Panc1 (cell line): Measurements from ENCODE around the gene LY6G6F. TPM values are rescaled to one million over a fixed set of nuclear protein-coding genes. Genes with fewer than 3 reads are reported as not detected.

Experiments
- ATAC-seq: fragments of 200-7000 bp; cut with Tn5 transposase; 2 replicates; pipeline ENCODE4 v1.9.1; 2020; ENCODE audit warnings: mild to moderate bottlenecking, moderate library complexity
- BruUV-seq: library from RNA; stranded (reverse); fragments of 400-500 nt; replicated peaks from 2 replicates; lab custom pipeline; 2021; lab: Mats Ljungman, UMichigan
- CTCF ChIA-PET: fragments of 300-600 bp; sonication (Branson Sonifier 250); formaldehyde crosslinking; loops from one replicate; lab custom pipeline; 2022; ENCODE audit warnings: antibody characterized with exemption; lab: Charles Lee
- POLR2A ChIA-PET: fragments of 300-600 bp; sonication (Branson Sonifier 250); formaldehyde crosslinking; loops from one replicate; lab custom pipeline; 2022; ENCODE audit warnings: antibody characterized with exemption; lab: Charles Lee
- DNase-seq: peaks from one replicate; pipeline ENCODE4 v3.0.0-alpha.2; 2010; ENCODE audit warnings: low read depth, low spot score
- H3K27ac ChIP-seq: 2 replicates; pipeline ENCODE4 v1.5.1; 2011; ENCODE audit warnings: mild to moderate bottlenecking, low read length, inconsistent platforms
- H3K27me3 ChIP-seq: fragments of 200-500 bp; sonication (Bioruptor generic); 2 replicates; pipeline ENCODE4 v1.6.0; 2014; ENCODE audit warnings: low read length, inconsistent platforms; ENCODE audit not compliant: control insufficient read depth, insufficient read depth
- H3K36me3 ChIP-seq: fragments of 200-500 bp; sonication (Bioruptor generic); 2 replicates; pipeline ENCODE4 v1.5.1; 2014; ENCODE audit warnings: inconsistent platforms, mild to moderate bottlenecking, low read length, moderate library complexity; ENCODE audit not compliant: control insufficient read depth, insufficient read depth
- H3K4me1 ChIP-seq: 2 replicates; pipeline ENCODE4 v1.5.1; 2011; ENCODE audit warnings: inconsistent platforms, mild to moderate bottlenecking, low read length, moderate library complexity; ENCODE audit not compliant: control insufficient read depth, insufficient read depth
- H3K4me3 ChIP-seq, 2 experiments: 2 replicates each; pipeline ENCODE4 v1.5.1; 2011 to 2012; ENCODE audit warnings: low read depth in 2 of 2, low read length in 2 of 2, mild to moderate bottlenecking in 2 of 2, inconsistent platforms in 1 of 2, moderate library complexity in 1 of 2
- H3K9me3 ChIP-seq: fragments of 200-500 bp; sonication (Bioruptor generic); 2 replicates; pipeline ENCODE4 v1.5.1; 2014; ENCODE audit warnings: low read depth, mild to moderate bottlenecking, inconsistent platforms, low read length, moderate library complexity; ENCODE audit not compliant: control insufficient read depth, insufficient read depth
- POLR2AphosphoS5 ChIP-seq: IDR thresholded peaks from 2 replicates; pipeline ENCODE4 v1.6.1; 2012; ENCODE audit warnings: mild to moderate bottlenecking, low read depth, low read length, moderate library complexity
- REST ChIP-seq, 2 experiments: IDR thresholded peaks; 2 replicates each; pipeline ENCODE4 v1.6.1; 2011 to 2012; ENCODE audit warnings: low read depth in 2 of 2, control low read depth in 1 of 2, low read length in 1 of 2, mild to moderate bottlenecking in 1 of 2, moderate library complexity in 1 of 2; ENCODE audit not compliant: insufficient read depth in 1 of 2
- SIN3A ChIP-seq: IDR thresholded peaks from 2 replicates; pipeline ENCODE4 v1.6.1; 2012; ENCODE audit warnings: low read depth, mild to moderate bottlenecking, low read length, moderate library complexity, borderline replicate concordance; ENCODE audit not compliant: insufficient read depth
- TCF7L2 ChIP-seq: IDR thresholded peaks from 2 replicates; pipeline ENCODE4 v1.6.1; 2011; ENCODE audit warnings: mild to moderate bottlenecking, low read depth, low read length, inconsistent platforms
- in situ Hi-C: cut with HindIII; loops from 2 replicates; pipeline ENCODE4 v1.10.0; 2016; ENCODE audit warnings: low sequenced_read_pairs, low pct_unique_long_range_greater_than_20kb
- intact Hi-C: fragments of 100-400 bp; cut with micrococcal nuclease; formaldehyde crosslinking; loops from one replicate; pipeline ENCODE4 v1.10.0; 2022; ENCODE audit not compliant: unreplicated experiment
- total RNA-seq: library from RNA; stranded (reverse); gene quantifications from one replicate; pipeline ENCODE4 v1.2.1, GENCODE V29; 2021; ENCODE audit not compliant: unreplicated experiment
- TF ChIP-seq, protein P1 (sequence below): fragments of 450-650 bp; IDR thresholded peaks from 2 replicates; pipeline ENCODE4 v1.5.1; 2017; ENCODE audit warnings: mild to moderate bottlenecking

The LY6G6F gene
- total RNA-seq, 1 experiment from 2014 or later = not detected

DNA sequence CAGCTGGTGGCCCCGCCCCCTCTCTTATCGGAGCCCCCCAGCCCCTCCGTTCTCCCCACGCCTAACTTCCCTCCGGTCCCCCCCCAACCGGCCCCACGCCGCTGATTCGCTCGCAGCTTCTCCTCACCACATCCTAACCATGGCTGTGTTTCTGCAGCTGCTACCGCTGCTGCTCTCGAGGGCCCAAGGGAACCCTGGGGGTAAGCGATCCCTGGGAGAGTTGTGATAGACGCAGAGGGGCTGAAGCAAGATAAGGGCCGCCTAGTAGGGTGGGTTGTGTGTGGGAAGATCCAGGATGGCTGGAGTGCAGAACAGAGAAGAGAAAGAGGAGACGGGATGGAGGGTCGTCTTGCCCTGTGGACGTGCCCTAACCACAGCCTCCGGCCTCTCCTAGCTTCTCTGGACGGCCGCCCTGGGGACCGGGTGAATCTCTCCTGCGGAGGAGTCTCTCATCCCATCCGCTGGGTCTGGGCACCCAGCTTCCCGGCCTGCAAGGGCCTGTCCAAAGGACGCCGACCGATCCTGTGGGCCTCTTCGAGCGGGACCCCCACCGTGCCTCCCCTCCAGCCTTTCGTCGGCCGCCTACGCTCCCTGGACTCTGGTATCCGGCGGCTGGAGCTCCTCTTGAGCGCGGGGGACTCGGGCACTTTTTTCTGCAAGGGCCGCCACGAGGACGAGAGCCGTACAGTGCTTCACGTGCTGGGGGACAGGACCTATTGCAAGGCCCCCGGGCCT is 16.7 kb downstream of the LY6G6F start, which contains the start of gene MPIG6B:
TSS of gene MPIG6B (plus strand) at position 129 of the 735 bp plus-strand sequence. CDS start at position 140, 11 bp downstream.
- BruUV-seq = no TSS peak
- no peak for ATAC-seq

DNA sequence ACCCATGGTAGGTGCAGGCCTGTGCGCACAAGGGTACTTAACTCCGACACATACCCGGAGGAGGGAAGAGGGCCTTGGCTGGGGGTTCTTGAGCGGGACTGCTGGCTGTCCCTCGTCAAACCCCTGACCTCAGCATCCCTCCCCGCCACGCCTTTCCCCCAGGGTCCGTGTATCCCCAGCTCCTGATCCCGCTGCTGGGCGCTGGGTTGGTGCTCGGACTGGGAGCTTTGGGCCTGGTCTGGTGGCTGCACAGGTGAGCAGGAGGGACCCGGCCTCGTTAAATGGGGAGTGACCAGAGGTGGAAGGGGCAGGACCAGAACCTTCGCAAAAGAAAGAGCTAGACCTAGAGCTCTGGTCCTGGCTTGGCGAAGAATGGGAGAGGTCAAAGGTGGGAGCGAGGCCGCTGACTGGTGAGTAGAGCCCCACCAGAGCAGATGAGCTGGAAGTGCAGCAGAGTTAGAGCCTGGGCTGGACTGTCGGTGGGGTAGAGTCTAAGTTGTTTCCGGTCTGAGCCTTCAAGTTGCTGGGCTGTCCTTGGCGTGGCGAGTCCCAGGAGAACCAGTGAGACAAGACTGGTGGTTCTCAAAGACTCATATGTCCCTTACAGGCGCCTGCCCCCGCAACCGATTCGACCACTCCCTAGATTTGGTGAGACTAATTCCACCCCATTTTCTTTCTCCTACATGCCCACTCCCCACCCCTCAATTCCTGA is 17.5 kb downstream of the LY6G6F start:
- ChIA-PET CTCF (no interaction called here), POLR2A (interaction anchor here (0.5 kb wide), 1 partner anchor 65 kb away, joined by 4 read pairs; no protein-coding TSS in a partner anchor)
- DNase-seq (no peak), ATAC-seq (no peak)
- Histone ChIP-seq H3K36me3 (peaks cover 3% of the 10 kb centered on the region), H3K27me3 (no peaks in the 10 kb centered on the region), H3K4me3 (no peak overlapping the region), H3K4me1 (peaks cover 5% of the 10 kb centered on the region; the same call in 1 of the 2 replicates), H3K9me3 (no peaks in the 10 kb centered on the region), H3K27ac (no peak overlapping the region)
- intact Hi-C loops (no loop called here), in situ Hi-C loops (no loop called here)
- BruUV-seq = no TSS peak
- TF ChIP-seq, protein P1, sequence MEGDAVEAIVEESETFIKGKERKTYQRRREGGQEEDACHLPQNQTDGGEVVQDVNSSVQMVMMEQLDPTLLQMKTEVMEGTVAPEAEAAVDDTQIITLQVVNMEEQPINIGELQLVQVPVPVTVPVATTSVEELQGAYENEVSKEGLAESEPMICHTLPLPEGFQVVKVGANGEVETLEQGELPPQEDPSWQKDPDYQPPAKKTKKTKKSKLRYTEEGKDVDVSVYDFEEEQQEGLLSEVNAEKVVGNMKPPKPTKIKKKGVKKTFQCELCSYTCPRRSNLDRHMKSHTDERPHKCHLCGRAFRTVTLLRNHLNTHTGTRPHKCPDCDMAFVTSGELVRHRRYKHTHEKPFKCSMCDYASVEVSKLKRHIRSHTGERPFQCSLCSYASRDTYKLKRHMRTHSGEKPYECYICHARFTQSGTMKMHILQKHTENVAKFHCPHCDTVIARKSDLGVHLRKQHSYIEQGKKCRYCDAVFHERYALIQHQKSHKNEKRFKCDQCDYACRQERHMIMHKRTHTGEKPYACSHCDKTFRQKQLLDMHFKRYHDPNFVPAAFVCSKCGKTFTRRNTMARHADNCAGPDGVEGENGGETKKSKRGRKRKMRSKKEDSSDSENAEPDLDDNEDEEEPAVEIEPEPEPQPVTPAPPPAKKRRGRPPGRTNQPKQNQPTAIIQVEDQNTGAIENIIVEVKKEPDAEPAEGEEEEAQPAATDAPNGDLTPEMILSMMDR = no peak
- TF ChIP-seq TCF7L2 (no peak), POLR2AphosphoS5 (no peak), REST (IDR thresholded peaks at IDR 0.05; ENCODE audit: insufficient read depth in 1 of 2, low read depth in 2 of 2, low read length in 1 of 2) (no peak)

More for the DNA sequence above, 16.7 kb downstream of the LY6G6F start, which contains the start of gene MPIG6B:
- DNase-seq = no peak
- CTCF ChIA-PET = no interaction called here
- POLR2A ChIA-PET = interaction anchor here (0.5 kb wide), 1 partner anchor 65 kb away, joined by 4 read pairs; no protein-coding TSS in a partner anchor
- 0 out of 2 replicates have a peak, but pooled peaks cover under 1% of the 10 kb centered on the region for H3K4me1 ChIP-seq
- no peak within 1 kb of the TSS for H3K4me3 ChIP-seq
- H3K27ac ChIP-seq = no peak within 1 kb of the TSS
- no peaks in the 10 kb centered on the region for H3K9me3 ChIP-seq
- TF ChIP-seq SIN3A (no peak), POLR2AphosphoS5 (no peak), TCF7L2 (no peak), REST (IDR thresholded peaks at IDR 0.05; ENCODE audit: insufficient read depth in 1 of 2, low read depth in 2 of 2, low read length in 1 of 2) (no peak)
- TF ChIP-seq, protein P1 = no peak
- in situ Hi-C loops (no loop called here), intact Hi-C loops (no loop called here)
- no peaks in the 10 kb centered on the region for H3K27me3 ChIP-seq
- peaks cover 3% of the 10 kb centered on the region for H3K36me3 ChIP-seq
